ENCODE measurements around the gene PHF14.
A peak's percentile ranks its signal among the peaks of the same experiment; 100 is the strongest.
"Not testable (repeated sequence)": the region's sequence is repeated elsewhere in the genome, so short reads cannot be mapped to it uniquely, and the experiment has no call there.

PHF14 gene

DNA sequence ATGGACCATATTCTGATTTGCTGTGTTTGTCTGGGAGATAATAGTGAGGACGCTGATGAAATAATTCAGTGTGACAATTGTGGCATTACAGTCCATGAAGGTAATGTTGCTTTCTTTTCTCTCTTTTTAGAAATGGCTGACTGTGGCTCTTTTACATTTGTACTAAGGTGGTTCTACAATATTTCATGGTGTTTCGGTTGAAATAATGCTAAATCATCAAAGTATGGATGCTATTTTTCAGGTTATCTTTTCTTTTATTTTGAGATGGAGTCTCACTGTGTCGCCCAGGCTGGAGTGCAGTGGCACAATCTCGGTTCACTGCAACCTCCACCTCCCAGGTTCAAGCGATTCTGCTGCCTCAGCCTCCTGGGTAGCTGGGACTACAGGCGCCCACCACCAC is 17.1 kb downstream of the PHF14 start:
- FAIRE-seq = not testable (repeated sequence)

DNA sequence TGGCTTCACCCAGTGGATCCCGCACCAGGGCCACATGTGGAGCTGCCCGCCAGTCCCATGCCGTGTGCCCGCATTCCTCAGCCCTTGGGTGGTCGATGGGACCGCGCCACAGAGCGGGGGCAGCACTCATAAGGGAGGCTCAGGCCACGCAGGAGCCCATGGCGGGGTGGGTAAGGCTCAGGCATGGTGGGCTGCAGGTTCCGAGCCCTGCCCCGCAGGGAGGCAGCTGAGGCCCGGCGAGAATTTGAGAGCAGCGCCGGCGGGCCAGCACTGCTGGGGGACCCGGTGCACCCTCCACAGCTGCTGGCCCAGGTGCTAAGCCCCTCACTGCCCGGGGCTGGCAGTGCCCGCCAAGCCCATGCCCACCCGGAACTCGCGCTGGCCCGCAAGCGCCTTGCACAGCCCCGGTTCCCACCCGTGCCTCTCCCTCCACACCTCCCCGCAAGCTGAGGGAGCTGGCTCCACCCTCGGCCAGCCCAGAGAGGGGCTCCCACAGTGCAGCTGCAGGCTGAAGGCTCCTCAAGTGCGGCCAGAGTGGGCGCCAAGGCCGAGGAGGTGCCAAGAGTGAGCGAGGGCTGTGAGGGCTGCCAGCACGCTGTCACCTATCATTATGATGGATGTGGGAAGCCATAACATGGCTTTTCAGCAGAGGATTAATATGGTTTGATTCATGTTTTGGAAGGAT is 22.0 kb downstream of the PHF14 start:
- not testable (repeated sequence) for FAIRE-seq

DNA sequence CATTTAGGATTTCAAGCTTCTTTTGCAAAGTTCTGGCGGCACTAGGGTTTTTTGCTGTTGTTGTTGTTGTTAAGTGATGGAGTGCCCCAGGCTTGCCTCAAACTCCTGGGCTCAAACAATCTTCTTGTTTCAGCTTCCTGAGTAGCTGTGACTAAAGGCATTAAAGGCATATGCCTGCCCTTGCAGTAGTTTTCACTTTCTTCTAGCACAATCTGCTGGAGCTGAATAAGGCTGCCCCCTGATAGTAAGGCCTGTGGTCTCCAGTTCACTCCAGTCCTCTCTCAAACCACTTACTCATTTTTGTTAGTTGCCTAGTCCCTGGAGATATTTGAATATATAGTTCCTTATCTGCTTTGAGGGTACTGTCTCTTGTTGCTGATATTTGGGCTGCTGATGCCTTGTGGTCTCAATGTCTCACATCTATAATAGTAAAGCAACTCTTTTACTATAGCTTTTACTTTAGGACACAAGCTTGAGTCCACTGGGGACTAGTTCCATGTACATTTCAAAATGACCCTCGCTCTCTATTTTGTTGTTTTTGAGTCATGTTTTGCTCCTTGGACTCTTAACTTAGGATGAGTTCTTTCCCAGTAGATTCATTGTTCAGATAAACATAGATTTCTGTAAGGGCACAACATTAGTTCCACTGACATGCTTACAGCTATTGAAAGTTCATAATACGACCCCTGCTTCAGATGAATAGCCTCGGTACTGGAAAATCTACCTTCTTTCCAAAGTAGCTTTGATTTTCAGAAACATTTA is 25.5 kb downstream of the PHF14 start:
- FAIRE-seq = no peak

DNA sequence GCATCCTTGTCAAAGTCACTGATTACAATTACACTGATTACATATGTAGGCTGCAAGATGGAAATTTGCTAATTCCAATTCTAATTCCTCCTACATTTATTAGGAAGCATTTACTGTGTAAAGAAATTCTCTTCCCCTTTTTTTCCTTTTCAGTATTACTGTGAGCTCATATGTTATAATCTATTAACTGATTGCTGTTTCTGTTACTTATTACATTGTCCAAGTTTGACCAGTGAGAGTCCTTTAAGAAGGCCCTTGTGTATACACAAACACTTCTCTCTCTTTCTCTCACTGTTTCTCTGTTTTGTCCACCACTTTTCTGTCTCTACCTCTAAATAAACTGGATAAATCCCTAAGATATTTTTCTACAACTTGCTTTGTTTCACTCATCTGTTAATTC is 31.5 kb downstream of the PHF14 start:
- no peak for FAIRE-seq

DNA sequence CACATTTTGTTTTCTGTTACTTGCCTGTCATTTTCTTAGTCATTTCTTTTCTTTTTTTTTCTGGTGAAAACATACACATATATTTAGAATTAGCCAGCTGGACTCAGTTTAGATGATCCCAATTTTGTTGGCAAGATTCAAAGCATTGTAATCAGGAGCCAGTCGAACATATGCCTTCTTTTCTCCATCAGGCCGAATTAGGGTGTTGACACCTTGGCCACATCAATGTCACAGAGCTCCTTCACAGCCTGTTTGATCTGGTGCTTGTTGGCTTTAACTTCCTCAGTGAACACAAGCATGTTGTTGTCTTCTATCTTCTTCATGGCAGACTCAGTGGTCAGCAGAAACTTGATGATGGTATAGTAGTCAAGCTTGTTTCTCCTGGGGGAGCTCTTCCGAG is 32.6 kb downstream of the PHF14 start:
- no peak for FAIRE-seq

DNA sequence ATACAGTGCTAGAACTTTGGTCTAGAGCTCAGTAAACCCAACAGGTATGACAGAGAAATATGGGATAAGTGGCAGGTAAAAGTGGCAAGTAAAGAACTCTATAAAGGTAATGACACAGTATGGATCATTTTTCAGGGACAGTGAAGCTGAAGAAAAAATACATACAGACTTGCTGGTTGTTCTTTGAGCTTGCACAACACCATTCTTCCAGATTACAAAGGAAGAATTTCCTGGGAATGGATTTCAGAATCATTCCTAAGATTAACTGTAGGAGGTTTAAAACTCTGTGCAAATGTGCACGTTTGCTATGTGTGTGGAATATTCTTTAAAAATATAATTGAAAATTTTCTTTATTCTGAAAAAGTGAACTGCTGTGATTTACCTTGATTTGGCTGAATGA is 36.0 kb downstream of the PHF14 start:
- FAIRE-seq = no peak

DNA sequence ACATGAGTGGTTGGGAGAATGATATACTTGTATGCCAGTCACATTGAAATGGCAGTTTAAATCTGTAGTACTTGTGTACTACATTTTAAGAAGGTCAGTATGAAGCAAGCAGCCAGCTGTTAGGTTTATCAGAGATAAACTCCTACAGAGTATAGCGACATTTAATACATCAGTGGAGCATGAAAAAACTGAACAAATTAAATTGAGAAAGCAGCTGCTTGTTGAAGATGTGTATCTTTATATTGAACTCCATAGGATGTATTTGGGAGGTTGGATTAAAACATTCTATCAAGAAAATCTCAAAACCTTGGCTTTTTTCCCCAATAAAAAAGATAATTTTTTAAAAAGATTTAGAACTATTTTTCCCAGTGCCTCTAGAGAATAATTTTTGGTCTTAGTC is 47.8 kb downstream of the PHF14 start:
- no peak for FAIRE-seq

DNA sequence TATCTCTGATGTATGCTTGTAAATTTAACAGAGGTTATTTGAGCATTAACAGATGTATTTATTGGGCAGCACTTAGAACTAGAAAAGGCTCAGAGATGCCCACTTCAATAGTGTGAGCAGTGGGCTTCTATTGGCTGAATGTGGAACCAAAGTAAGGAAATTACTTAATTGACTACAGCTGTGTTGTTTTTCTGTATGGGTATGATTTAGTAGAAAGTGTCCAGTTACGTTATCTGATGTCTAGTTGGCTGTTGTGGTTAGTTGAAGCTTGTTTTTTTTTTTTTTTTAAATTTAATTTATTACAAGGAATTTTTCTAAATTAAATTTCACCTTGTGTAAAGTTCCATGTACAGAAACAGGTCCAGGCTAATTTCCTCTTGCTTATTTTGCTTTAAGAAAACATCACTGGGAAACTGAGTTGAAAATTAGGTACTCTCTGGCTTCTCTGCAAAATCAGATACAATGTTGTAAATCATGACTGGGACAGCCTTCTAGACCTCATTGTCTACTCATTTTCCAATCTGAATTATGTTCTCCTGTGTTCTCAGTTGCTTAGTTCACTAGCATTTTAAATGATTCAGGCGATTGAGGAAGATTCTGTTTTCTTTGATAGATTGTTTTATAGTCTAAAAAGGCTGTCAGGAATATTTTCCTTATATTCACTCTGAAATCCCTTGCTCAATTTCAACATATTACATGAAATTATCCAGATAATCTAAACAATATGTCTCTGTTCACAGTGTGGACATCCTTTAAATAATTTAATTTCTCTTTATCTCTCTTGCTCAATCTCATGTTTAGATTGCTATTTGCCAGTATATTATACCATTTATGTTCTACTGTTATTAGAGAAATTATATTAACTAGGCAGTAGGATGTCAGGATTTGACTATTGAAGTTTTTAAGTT is 53.0 kb downstream of the PHF14 start:
- FAIRE-seq = no peak

DNA sequence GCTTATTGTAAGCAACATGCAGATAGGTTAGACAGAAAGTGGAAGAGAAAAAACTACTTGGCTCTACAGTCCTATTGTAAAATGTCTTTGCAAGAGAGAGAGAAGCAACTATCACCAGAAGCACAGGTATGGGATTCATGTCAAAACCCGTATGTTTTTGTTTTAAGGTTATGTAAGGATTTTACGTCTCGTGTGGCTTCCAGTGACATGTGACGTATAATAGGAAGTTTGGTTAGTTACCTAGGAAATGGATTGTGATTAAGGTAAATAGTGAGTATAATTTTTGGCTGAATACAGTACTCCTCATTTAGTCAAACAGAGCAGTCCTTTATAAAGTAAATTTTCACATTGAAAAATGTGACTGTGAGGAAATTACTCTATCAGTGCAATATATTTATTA is 62.0 kb downstream of the PHF14 start:
- FAIRE-seq = no peak

DNA sequence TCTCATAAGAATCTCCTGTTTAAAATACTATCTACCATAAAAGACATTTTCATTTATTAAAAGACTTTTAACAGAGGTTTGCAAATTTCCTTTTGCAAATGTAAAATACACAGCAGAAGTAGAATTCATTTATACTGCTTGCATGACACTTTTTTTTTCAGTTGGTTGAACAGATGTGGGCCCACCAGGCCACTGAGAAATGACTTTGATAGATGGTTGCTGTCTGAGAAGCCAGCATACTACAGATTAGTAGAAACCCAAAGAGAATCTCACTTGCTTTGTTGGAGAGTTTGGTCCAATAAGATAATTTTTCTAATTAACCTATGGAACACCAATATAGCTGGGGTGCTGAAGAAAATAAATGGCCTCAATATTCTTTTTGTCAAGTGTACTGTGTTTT is 66.3 kb downstream of the PHF14 start:
- no peak for FAIRE-seq

DNA sequence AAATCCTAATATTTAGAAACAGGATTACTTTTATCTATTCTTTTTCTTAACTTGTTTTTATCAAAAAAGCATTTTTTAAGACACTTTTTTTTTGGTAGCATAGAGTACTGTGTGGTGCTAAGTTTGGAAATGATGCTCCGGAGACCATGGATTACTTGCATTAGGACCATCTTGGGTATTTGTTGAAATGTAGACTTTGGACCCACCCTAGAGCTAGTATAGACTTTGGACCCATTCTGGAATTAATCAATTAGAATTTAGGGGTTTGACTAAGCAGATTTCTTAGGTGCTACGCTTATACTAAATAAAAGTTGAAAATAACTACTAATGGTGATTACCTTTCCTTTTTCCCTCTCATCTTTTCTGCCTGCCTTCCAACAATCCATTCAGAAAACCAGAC is 80.4 kb downstream of the PHF14 start:
- FAIRE-seq = no peak

DNA sequence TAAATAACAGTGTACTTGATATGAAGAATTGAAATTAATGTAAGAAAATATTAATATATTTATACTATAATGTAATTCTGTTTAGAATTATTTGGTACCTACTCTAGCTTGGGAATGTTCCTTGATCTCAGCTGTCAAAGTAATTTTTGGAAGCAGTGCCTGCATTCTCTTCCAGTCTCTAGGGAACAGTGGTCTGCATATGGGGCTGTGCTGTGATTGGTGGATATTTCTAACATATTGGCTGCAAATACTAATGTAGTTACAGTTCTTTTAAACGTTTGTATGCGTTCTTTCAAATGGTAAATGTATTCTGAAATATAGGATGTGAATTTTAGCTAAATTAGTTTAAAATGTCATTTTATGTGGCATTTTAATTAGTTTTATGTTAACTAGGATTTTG is 87.2 kb downstream of the PHF14 start:
- no peak for FAIRE-seq

DNA sequence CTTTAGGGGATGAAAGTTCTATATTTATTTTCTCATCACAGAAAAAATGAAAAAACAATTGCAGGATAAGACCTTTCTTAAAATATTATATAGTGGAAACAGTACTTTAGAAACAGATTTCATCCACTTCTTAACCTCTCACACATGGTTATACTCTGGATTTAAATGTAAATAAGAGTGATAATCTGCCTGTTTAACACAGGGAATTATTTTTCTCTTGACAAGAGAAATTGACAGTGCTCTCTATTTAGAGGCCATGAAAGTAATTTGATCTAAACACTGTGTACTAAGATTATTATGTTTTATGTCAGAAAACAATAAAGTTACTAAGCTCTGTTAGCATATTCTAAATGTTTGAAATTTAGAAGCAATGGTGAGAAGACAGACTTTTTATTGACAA is 88.4 kb downstream of the PHF14 start:
- no peak for FAIRE-seq

DNA sequence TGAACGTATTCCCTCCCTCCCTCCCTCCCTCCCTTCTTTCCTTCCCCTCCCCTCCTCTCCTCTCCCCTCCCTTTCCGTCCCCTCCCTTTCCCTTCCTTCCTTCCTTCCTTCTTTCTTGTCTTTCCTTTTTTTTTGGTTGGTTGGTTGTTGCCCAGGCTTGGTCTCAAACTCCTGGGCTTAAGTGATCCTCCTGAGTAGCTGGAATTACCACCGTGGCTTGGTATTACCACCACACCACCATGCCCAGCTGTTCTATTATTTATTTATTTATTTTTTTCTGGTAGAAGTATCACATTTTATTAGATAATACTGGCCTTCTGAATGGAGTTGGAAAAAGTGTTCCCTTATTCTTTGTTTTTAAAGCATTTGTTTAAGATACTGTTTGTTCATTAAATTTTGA is 95.9 kb downstream of the PHF14 start:
- no peak for FAIRE-seq

DNA sequence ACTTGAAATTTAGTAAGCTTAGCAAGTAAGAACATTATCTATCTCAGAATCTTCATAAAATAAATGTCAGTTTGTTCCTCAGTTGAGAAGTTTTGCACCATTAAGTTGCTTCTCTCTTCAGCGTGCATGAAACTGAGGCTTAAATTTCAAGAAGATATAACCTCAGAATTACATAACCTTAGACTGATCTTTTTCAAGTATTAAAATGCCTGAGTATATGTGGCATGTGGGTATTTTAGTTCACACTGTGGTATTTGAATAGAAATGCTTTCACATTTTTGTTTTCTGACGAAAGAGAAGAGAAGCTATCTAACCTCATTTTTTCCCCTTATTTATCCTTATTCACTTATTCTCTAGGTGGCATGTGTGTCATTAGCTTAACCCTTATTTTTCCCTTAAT is 104.1 kb downstream of the PHF14 start:
- FAIRE-seq = no peak

DNA sequence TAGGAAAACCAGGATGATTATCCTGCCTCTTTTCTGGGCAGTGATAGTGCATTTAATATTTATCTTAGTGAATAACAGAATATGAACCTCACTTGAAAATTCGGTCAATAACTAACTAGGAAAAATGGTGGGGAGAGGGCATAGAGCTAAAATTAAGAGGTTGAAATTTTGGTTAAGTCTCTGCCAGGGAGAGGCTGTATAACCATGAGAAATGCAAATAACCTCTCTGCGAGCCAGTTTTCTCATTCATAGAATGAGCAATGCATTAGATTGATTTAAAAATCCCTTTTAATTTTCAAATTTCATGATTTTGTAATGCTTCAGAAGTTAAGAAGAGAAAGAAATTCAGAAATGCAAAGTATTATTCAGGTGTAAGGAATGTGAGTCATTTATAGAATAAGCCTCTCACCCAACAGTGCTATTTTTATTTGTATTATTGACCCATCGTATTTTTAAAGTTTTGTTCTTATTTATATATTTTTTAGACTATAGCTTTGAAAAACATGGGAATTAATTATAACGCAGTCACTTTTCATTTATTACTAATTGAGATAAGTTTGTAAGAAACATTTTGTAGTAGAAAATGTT is 104.7 kb downstream of the PHF14 start:
- no peak for FAIRE-seq

DNA sequence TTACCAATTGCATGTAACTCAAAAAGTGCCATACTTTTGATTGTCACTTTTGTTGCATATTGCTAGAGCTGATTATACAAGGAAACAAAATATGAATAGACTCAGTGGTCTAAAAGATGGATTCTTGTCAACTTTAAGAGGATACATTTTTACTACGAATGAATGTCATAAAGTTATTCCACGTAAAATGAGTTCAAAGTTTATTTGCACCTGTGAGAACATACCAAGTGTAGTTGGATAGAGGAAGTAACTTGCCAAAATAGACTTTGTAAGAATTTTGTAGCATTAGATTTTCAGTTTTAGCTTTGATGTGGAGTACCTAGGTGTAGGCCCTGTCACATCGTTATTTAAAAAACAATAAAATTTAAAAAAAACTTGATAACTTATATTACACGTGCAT is 106.2 kb downstream of the PHF14 start:
- FAIRE-seq = no peak

DNA sequence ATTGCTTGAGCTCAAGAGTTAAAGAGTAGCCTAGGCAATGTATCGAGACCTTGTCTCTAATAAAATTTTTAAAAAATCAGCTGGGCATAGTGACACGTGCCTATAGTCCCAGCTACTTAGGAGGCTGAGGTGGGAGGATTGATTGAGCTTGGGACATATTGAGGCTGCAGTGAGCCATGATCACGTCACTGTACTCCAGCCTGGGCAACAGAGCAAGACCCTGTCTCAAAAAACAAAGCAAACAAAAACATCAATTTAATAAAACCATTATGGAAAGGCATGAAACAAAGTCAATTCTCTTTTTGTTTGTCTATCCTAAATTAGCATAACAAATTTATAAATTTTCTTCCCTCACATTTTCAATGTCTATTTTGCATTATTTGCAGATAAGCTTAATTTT is 108.4 kb downstream of the PHF14 start:
- FAIRE-seq = no peak

DNA sequence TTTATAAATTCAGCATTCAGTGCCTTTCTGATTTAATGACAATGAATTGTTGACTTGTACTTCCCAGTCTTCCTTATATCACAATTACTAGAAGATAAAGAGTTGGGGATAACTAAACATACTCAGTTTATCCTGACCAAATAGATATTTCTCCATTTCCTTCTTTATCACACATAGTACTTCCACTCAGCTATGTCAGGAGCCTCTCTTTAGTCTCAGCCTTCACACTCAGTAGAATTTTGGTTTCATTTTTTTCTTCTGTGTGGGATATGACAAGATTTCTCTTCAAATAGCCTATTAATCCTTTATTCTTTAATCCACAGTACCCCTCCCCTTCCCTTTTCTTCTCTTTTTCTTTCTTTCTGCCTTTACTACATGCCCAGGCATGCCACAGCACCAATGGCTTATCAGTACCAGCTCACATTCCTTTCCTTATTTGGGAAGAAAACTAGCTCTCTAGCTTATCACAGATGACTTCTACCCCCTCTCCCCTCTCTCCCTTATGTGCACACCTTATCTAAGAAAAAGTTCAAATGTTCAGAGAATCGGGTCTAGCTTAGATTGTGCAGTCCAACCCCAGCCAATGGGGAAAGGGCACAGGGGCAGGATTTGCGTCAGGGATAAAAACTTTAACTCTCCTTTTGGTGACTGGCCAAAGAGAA is 109.0 kb downstream of the PHF14 start:
- no peak for FAIRE-seq

DNA sequence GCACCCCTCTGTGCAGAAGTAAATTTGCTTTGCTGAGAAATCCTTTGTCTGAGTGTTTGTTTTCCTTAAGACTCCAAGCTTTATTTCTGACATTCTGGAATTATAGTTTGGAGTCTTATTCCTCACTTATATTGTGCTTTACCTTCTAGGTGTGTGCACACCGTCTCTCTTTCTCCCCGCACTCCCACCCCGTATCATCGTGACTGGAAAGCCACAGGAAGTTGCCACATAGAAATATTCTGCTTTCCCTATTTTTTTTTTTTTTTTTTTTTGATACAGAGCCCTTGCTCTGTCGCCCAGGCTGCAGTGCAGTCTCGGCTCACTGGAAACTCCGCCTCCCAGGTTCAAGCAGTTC is 109.5 kb downstream of the PHF14 start:
- FAIRE-seq = no peak

DNA sequence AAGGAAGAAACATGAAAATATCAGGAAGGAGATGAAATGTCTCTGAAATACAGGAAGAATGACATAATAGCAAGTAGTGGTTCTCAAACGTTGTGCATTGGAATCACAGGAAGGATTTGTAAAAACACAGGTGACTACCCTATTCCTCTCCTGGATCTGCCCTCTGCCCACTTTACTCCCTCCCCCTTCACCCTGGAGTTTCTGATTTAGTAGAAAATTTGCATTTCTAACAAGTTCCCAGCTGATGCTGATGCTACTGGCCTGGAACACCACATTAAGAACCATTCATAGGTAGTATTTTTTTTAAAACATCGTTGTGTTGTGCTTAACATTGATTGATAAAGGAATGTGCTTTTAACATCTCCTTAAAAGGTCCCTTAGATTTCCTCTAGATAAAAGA is 130.9 kb downstream of the PHF14 start:
- no peak for FAIRE-seq

DNA sequence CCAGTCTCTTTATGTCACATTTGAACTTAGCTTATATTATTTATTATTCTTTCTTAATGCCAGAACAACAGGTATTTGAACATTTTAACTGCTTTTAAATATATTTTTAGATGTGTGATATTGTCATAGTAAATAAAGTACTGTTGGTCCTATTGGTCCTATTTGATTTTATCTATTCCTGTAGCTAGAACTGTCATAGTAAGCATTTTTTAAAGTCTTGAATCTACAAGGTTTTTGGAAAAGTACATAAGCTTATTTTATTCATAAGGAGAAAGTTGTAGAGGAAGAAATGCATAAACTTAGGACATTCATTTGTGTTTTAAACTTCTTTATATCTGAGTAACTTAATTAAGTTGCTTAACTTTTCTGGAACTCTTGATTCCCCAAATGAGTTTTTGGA is 136.0 kb downstream of the PHF14 start:
- peak; percentile 60 for FAIRE-seq
